Caco-2 (cell line): ENCODE data around the gene PALLD. TPM values are rescaled to one million over a fixed set of nuclear protein-coding genes. Genes with fewer than 3 reads are reported as not detected.

Experiments
- BruUV-seq: library from RNA; stranded (reverse); fragments of 400-500 nt; replicated peaks from 2 replicates; lab custom pipeline; 2021; lab: Mats Ljungman, UMichigan
- CTCF ChIA-PET: fragments of 300-600 bp; sonication (Branson Sonifier 250); formaldehyde crosslinking; loops from one replicate; lab custom pipeline; 2022; ENCODE audit warnings: antibody characterized with exemption; lab: Charles Lee
- POLR2A ChIA-PET: fragments of 300-600 bp; sonication (Branson Sonifier 250); formaldehyde crosslinking; loops from one replicate; lab custom pipeline; 2022; ENCODE audit warnings: antibody characterized with exemption; lab: Charles Lee
- DNase-seq, 2 experiments: peaks; one replicate each; pipeline versions ENCODE4 v3.0.0 to v3.0.0-alpha.2; 2020 to 2022
- H3K27me3 ChIP-seq: replicated peaks from 2 replicates; pipeline ENCODE4 v1.6.0; 2011; ENCODE audit warnings: low read length; ENCODE audit not compliant: control insufficient read depth, insufficient read depth
- H3K36me3 ChIP-seq: 2 replicates; pipeline ENCODE4 v1.5.1; 2011; ENCODE audit warnings: low read length; ENCODE audit not compliant: control insufficient read depth, insufficient read depth
- H3K4me1 ChIP-seq: fragments of 250-450 bp; sonication (Bioruptor Pico); 2 replicates; pipeline ENCODE4 v1.5.1; 2020; ENCODE audit warnings: mild to moderate bottlenecking
- H3K4me3 ChIP-seq: 2 replicates; pipeline ENCODE4 v1.5.1; 2011; ENCODE audit warnings: low read depth, mild to moderate bottlenecking, control low read depth, low read length
- H3K9me3 ChIP-seq: fragments of 250-450 bp; sonication (Bioruptor Pico); 2 replicates; pipeline ENCODE4 v1.5.1; 2020; ENCODE audit warnings: mild to moderate bottlenecking, moderate library complexity
- H3K27ac Mint-ChIP-seq: one replicate; pipeline ENCODE4 v1.8.0; 2022; ENCODE audit warnings: mixed read lengths; ENCODE audit not compliant: unreplicated experiment
- H3K27me3 Mint-ChIP-seq: one replicate; pipeline ENCODE4 v1.8.0; 2022; ENCODE audit warnings: mixed read lengths; ENCODE audit not compliant: insufficient read depth, unreplicated experiment
- H3K36me3 Mint-ChIP-seq: one replicate; pipeline ENCODE4 v1.8.0; 2022; ENCODE audit warnings: mild to moderate bottlenecking, mixed read lengths; ENCODE audit not compliant: insufficient read depth, unreplicated experiment
- H3K4me1 Mint-ChIP-seq: one replicate; pipeline ENCODE4 v1.8.0; 2022; ENCODE audit warnings: low read depth, mixed read lengths; ENCODE audit not compliant: unreplicated experiment
- H3K4me3 Mint-ChIP-seq: one replicate; pipeline ENCODE4 v1.8.0; 2022; ENCODE audit warnings: mild to moderate bottlenecking, moderate library complexity, mixed read lengths; ENCODE audit not compliant: unreplicated experiment
- H3K9me3 Mint-ChIP-seq: one replicate; pipeline ENCODE4 v1.8.0; 2022; ENCODE audit warnings: mixed read lengths; ENCODE audit not compliant: unreplicated experiment
- CTCF ChIP-seq, 2 experiments: fragments of 200-600 bp in 1 of 2; IDR thresholded peaks; 1 replicate in 1 of 2; 2 replicates in 1 of 2; pipeline versions ENCODE4 v1.5.1 to v1.8.0; 2011 to 2022; ENCODE audit warnings: antibody characterized with exemption in 1 of 2, control low read depth in 1 of 2, inconsistent platforms in 1 of 2, low read depth in 1 of 2, low read length in 1 of 2, mild to moderate bottlenecking in 1 of 2, moderate library complexity in 1 of 2; ENCODE audit not compliant: insufficient read depth in 1 of 2, severe bottlenecking in 1 of 2, unreplicated experiment in 1 of 2
- intact Hi-C: fragments of 100-400 bp; cut with micrococcal nuclease; formaldehyde crosslinking; loops from one replicate; pipeline ENCODE4 v1.10.0; 2022; ENCODE audit not compliant: unreplicated experiment
- total RNA-seq: library from RNA; stranded (reverse); gene quantifications from 2 replicates; pipeline ENCODE4 v1.2.3, GENCODE V29; 2022

Gene PALLD
- total RNA-seq, 1 experiment from 2014 or later, result 12.3 TPM

- no peaks in the 10 kb centered on the region for H3K4me1 ChIP-seq
- ChIA-PET POLR2A (no interaction called here), CTCF (no interaction called here)
- BruUV-seq, result no TSS peak
- no peak for TF ChIP-seq CTCF (IDR thresholded peaks at IDR 0.05; ENCODE audit: insufficient read depth in 1 of 2, low read depth in 1 of 2, low read length in 1 of 2, severe bottlenecking in 1 of 2, unreplicated experiment in 1 of 2)
- H3K4me3 ChIP-seq, result no peak overlapping the region
- no peaks in the 10 kb centered on the region for H3K9me3 Mint-ChIP-seq
- no peaks in the 10 kb centered on the region for H3K36me3 Mint-ChIP-seq
- no peaks in the 10 kb centered on the region for H3K4me1 Mint-ChIP-seq
- DNase-seq, result no peak
- no peaks in the 10 kb centered on the region for H3K9me3 ChIP-seq
- no peaks in the 10 kb centered on the region for H3K27me3 ChIP-seq
- H3K27ac Mint-ChIP-seq, result no peak overlapping the region
- peaks cover 3% of the 10 kb centered on the region for H3K27me3 Mint-ChIP-seq
- H3K36me3 ChIP-seq, result no peaks in the 10 kb centered on the region
- intact Hi-C loops, result no loop called here
- no peak overlapping the region for H3K4me3 Mint-ChIP-seq
Observed at GRCh38 chr4:168541266-168541953, 44.6 kb downstream of the PALLD start.

- Histone ChIP-seq H3K36me3 (no peaks in the 10 kb centered on the region), H3K9me3 (no peaks in the 10 kb centered on the region), H3K4me3 (no peak overlapping the region), H3K4me1 (no peaks in the 10 kb centered on the region), H3K27me3 (no peaks in the 10 kb centered on the region)
- Mint-ChIP-seq H3K36me3 (no peaks in the 10 kb centered on the region), H3K9me3 (no peaks in the 10 kb centered on the region), H3K4me3 (no peak overlapping the region), H3K27me3 (peaks cover 10% of the 10 kb centered on the region), H3K27ac (no peak overlapping the region), H3K4me1 (no peaks in the 10 kb centered on the region)
- no peak for TF ChIP-seq CTCF (IDR thresholded peaks at IDR 0.05; ENCODE audit: insufficient read depth in 1 of 2, low read depth in 1 of 2, low read length in 1 of 2, severe bottlenecking in 1 of 2, unreplicated experiment in 1 of 2)
- BruUV-seq, result no TSS peak
- intact Hi-C loops, result no loop called here
- ChIA-PET POLR2A (no interaction called here), CTCF (no interaction called here)
- no peak for DNase-seq
Observed at GRCh38 chr4:168549143-168549542, 52.3 kb downstream of the PALLD start.

GRCh38 chr4:168550064-168550766 lies 53.4 kb downstream of the PALLD start:
- no peak overlapping the region for H3K4me3 ChIP-seq
- no peaks in the 10 kb centered on the region for H3K4me1 Mint-ChIP-seq
- no peak for TF ChIP-seq CTCF (IDR thresholded peaks at IDR 0.05; ENCODE audit: insufficient read depth in 1 of 2, low read depth in 1 of 2, low read length in 1 of 2, severe bottlenecking in 1 of 2, unreplicated experiment in 1 of 2)
- DNase-seq, result no peak
- ChIA-PET POLR2A (no interaction called here), CTCF (no interaction called here)
- H3K4me1 ChIP-seq, result no peaks in the 10 kb centered on the region
- H3K27me3 Mint-ChIP-seq, result peaks cover 12% of the 10 kb centered on the region
- BruUV-seq, result no TSS peak
- no peak overlapping the region for H3K27ac Mint-ChIP-seq
- H3K9me3 ChIP-seq, result no peaks in the 10 kb centered on the region
- H3K9me3 Mint-ChIP-seq, result no peaks in the 10 kb centered on the region
- H3K27me3 ChIP-seq, result no peaks in the 10 kb centered on the region
- intact Hi-C loops, result no loop called here
- no peaks in the 10 kb centered on the region for H3K36me3 ChIP-seq
- no peaks in the 10 kb centered on the region for H3K36me3 Mint-ChIP-seq
- H3K4me3 Mint-ChIP-seq, result no peak overlapping the region
